Heart left ventricle (tissue), 13 donors: ENCODE results near the gene GGTA1.

Experiments
- CTCF ChIP-seq, 12 donors: fragments of 200-600 bp; sonication (generic) in 4 of 12; IDR thresholded peaks; one replicate each; pipeline versions ENCODE4 v1.5.0 to v1.8.0; 2018 to 2022; ENCODE audit warnings: antibody characterized with exemption in 12 of 12, mild to moderate bottlenecking in 5 of 12
- POLR2A ChIP-seq, 2 donors: fragments of 450-650 bp; IDR thresholded peaks; one replicate each; pipeline ENCODE4 v1.6.1; 2017; ENCODE audit warnings: antibody characterized with exemption in 2 of 2, mild to moderate bottlenecking in 2 of 2, moderate library complexity in 2 of 2
- donor health status: ischemic (EF 13 %, LVEDD 7.1; RV severe dilation, severe dysfunction).
- donor health status: DM: no; HTN: yes; CAD: no.
- donor health status: DM: no; HTN: no; CAD: no.
- donor health status: ischemic (EF 25% LVEDD 6.9; RV normal size, moderate dysfunction).
- donor health status: ischemic (EF 25% LVEDD 5.7; RV mildly dilated, moderate dysfunction).
- donor health status: ischemic (EF 35%, LVEDD 5.7; RV mildly dilated, moderate dysfunction).
- donor health status: nonischemic (EF 11% LVEDD 7.7; RV severe dilation, severe dysfunction).
- donor health status: DM: yes; HTN: yes; CAD: no.
- donor health status: PGD.
- donor health status: ischemic (EF 29% LVEDD 5.4; RV normal size, mild dysfunction).
- donor health status: nonischemic (EF 23%, LVEDD 6.1; RV moderate dilation, normal function).

- TF ChIP-seq POLR2A (IDR thresholded peaks at IDR 0.05) (no peak), CTCF (IDR thresholded peaks at IDR 0.05) (no peak)
These were observed 58.5 kb downstream of the GGTA1 start for GRCh38 chr9:121441165-121441564.
